SU-DHL-6 (cell line): ENCODE measurements around the gene TFB1M.

ENCODE experiments used
- H2AFZ ChIP-seq: fragments of 200-600 bp; sonication (generic); 2 replicates; pipeline ENCODE4 v1.6.1; 2014; ENCODE audit warnings: low read depth, mild to moderate bottlenecking, moderate library complexity, mixed read lengths, antibody characterized with exemption, low read length; ENCODE audit not compliant: severe bottlenecking
- H3F3A ChIP-seq: fragments of 200-600 bp; shearing (Covaris generic); 2 replicates; pipeline ENCODE4 v1.6.0; 2016; ENCODE audit warnings: antibody characterized with exemption, mild to moderate bottlenecking; ENCODE audit not compliant: insufficient read depth
- H3K27ac ChIP-seq: fragments of 200-600 bp; sonication (generic); 2 replicates; pipeline ENCODE4 v1.5.1; 2016; ENCODE audit warnings: low read depth, mild to moderate bottlenecking, low read length, moderate library complexity, mixed read lengths
- H3K27me3 ChIP-seq: fragments of 200-600 bp; sonication (generic), shearing (Covaris generic); 2 replicates; pipeline ENCODE4 v1.6.0; 2014; ENCODE audit warnings: mild to moderate bottlenecking, low read length
- H3K36me3 ChIP-seq: fragments of 200-600 bp; sonication (generic); 2 replicates; pipeline ENCODE4 v1.6.1; 2014; ENCODE audit warnings: mild to moderate bottlenecking, low read length, mixed read lengths
- H3K4me2 ChIP-seq: fragments of 300-600, 200-600 bp; shearing (Covaris generic), sonication (generic); 2 replicates; pipeline ENCODE4 v1.6.0; 2014; ENCODE audit warnings: low read length, low read depth, mild to moderate bottlenecking; ENCODE audit not compliant: poor library complexity, severe bottlenecking
- H3K4me3 ChIP-seq: fragments of 200-600 bp; sonication (generic); 2 replicates; pipeline ENCODE4 v1.5.1; 2014; ENCODE audit warnings: antibody characterized with exemption, low read length, mild to moderate bottlenecking, mixed read lengths; ENCODE audit not compliant: insufficient read depth, poor library complexity, severe bottlenecking
- H3K79me2 ChIP-seq: fragments of 200-600 bp; sonication (generic); 2 replicates; pipeline ENCODE4 v1.6.1; 2014; ENCODE audit warnings: mild to moderate bottlenecking, low read length, moderate library complexity; ENCODE audit not compliant: insufficient read depth
- H3K9ac ChIP-seq: fragments of 200-600 bp; sonication (generic); 2 replicates; pipeline ENCODE4 v1.7.0; 2014; ENCODE audit warnings: mild to moderate bottlenecking, low read length
- H3K9me2 ChIP-seq: fragments of 200-600 bp; sonication (generic); replicated peaks from 2 replicates; pipeline ENCODE4 v1.6.1; 2014; ENCODE audit warnings: low read length; ENCODE audit not compliant: insufficient read depth
- H3K9me3 ChIP-seq: fragments of 200-600 bp; sonication (generic); 2 replicates; pipeline ENCODE4 v1.6.1; 2014; ENCODE audit warnings: low read length, mixed read lengths; ENCODE audit not compliant: insufficient read depth
- H4K20me1 ChIP-seq: fragments of 200-600 bp; sonication (generic); 2 replicates; pipeline ENCODE4 v1.6.1; 2014; ENCODE audit warnings: low read depth, mild to moderate bottlenecking, antibody characterized with exemption, low read length, moderate library complexity, mixed read lengths
- EZH2phosphoT487 ChIP-seq: fragments of 200-600 bp; sonication (generic), shearing (Covaris generic); conservative IDR thresholded peaks from 2 replicates; pipeline ENCODE4 v1.6.1; 2018; ENCODE audit warnings: mild to moderate bottlenecking, antibody characterized with exemption, low read length, moderate library complexity, mixed read lengths
- TF ChIP-seq, protein P1 (sequence below): fragments of 200-600 bp; sonication (generic); IDR thresholded peaks from one replicate; pipeline ENCODE4 v1.5.1; 2017; ENCODE audit warnings: antibody characterized with exemption, mild to moderate bottlenecking, low read length, moderate library complexity; ENCODE audit not compliant: insufficient read depth, poor library complexity, severe bottlenecking

Gene TFB1M

DNA sequence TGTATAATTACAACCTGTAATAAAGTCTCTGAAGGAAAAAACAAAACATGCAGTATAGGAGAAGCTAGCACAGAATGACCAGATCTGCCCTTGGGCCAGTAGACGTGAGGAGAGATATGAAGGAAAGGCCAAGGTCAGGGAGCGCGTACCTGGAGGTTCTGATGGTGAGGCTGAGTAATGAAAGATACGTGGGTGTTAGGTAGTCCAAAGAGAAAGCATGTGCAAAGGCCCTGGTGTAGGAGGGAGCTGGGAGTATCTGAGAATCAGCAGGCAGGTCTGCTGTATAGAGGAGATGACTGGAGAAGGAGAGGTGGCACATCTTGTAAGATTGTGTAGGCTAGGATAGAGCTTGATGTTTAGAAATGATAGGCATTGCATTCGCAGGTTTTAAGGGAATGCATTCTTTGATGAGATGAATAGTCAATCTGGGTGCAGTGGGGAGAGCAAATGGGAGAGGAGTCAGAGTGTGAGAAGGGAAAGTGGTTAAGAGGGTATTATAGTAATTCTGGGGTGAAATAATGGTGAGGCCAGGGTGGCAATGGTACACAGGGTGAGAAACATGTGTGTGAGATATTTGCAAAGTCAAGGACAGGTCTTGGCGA lies 15.9 kb upstream of the TFB1M start:
- Histone ChIP-seq H3K9me3 (no peaks in the 10 kb centered on the region), H3K4me2 (no peak overlapping the region), H3K79me2 (no peaks in the 10 kb centered on the region), H3K27me3 (no peaks in the 10 kb centered on the region), H2AFZ (no peak overlapping the region), H3K4me3 (no peak overlapping the region), H3K9me2 (no peaks in the 10 kb centered on the region), H3K36me3 (no peaks in the 10 kb centered on the region), H3K27ac (no peak overlapping the region), H3F3A (no peaks in the 10 kb centered on the region), H4K20me1 (no peaks in the 10 kb centered on the region), H3K9ac (no peak overlapping the region)
- TF ChIP-seq, protein P1, sequence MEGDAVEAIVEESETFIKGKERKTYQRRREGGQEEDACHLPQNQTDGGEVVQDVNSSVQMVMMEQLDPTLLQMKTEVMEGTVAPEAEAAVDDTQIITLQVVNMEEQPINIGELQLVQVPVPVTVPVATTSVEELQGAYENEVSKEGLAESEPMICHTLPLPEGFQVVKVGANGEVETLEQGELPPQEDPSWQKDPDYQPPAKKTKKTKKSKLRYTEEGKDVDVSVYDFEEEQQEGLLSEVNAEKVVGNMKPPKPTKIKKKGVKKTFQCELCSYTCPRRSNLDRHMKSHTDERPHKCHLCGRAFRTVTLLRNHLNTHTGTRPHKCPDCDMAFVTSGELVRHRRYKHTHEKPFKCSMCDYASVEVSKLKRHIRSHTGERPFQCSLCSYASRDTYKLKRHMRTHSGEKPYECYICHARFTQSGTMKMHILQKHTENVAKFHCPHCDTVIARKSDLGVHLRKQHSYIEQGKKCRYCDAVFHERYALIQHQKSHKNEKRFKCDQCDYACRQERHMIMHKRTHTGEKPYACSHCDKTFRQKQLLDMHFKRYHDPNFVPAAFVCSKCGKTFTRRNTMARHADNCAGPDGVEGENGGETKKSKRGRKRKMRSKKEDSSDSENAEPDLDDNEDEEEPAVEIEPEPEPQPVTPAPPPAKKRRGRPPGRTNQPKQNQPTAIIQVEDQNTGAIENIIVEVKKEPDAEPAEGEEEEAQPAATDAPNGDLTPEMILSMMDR = no peak
- no peak for TF ChIP-seq EZH2phosphoT487

DNA sequence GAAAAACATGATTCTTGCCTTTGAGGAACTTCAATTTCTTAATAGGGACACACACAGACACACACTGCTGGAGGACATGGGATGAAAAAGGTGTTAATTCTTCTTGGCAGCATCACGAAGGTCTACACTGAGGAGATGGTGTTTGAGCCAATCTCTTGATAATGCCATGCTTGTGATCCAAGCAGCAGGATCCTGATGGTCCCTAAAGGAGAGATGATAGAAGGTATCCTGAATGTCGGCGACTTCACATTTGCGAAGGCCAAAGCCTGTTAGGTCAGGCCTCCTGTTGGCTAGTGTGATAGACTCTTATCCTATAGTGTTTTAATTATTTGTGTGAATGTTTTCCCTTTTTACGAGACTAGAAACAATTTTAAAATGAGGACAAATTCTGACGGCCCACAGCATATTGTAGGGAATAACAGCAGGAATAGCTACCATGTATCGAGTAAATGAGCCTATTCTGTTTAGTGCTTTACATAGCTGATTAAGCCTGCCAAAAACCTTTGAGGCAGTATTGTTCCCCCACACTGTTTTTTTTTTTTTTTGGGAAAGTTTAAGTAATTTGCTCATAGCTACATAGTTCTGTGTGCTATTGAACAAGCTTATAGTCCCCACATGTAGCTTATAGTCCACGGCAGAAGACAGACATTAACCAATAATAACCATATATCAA lies 15.3 kb upstream of the TFB1M start:
- no peaks in the 10 kb centered on the region for H3K27me3 ChIP-seq
- no peaks in the 10 kb centered on the region for H4K20me1 ChIP-seq
- H3K9me2 ChIP-seq = no peaks in the 10 kb centered on the region
- no peak overlapping the region for H3K4me2 ChIP-seq
- H3K4me3 ChIP-seq = no peak overlapping the region
- H3K79me2 ChIP-seq = no peaks in the 10 kb centered on the region
- H3K9me3 ChIP-seq = no peaks in the 10 kb centered on the region
- H2AFZ ChIP-seq = no peak overlapping the region
- no peak overlapping the region for H3K27ac ChIP-seq
- TF ChIP-seq, protein P1 = no peak
- TF ChIP-seq EZH2phosphoT487 = no peak
- H3K36me3 ChIP-seq = no peaks in the 10 kb centered on the region
- no peak overlapping the region for H3K9ac ChIP-seq
- no peaks in the 10 kb centered on the region for H3F3A ChIP-seq

DNA sequence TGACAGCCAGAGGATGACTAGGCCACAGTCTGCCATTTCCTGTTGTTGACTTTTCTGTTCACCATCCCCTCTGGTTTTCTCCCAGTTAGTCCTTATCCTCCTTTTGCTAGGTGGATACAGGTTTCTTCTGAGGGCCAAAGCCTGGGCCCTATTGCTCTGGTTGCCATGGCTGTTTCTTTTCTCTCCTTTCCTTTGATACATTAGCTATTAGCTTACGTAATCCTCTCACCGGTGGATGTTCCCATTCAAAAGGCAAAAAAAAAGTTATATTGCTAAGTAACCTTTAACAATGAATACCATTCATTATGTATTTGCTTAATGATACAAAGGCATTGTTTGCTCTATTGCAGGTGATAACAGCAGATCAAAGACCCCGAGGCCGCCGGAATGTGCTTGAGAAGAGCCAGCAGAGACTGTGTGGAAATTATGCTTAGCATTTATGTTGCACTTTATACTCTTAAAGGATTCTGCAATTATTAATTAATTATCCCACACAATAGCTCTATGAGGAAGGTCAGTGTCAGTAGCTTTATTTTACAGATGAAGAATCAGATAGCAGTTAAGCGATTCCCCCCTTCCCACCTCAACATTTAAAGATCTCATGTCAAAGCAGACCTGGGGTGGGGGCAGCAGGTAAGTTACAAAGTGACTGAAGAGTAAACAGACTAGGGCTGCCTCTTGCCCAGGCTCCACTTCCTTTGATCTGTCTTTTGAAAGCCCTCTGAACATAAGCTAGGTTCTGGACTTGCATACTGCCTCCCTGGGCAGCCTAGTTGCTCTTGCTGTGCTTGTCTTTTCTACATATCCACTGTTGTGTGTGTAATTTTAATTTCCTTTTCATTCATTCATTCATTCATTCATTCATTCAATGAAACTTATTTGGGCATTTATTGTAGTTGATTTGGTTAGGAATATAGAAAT lies 14.5 kb upstream of the TFB1M start:
- H3K27ac ChIP-seq = no peak overlapping the region
- no peaks in the 10 kb centered on the region for H3K79me2 ChIP-seq
- H3F3A ChIP-seq = no peaks in the 10 kb centered on the region
- no peaks in the 10 kb centered on the region for H3K9me2 ChIP-seq
- H3K9ac ChIP-seq = no peak overlapping the region
- H3K36me3 ChIP-seq = no peaks in the 10 kb centered on the region
- TF ChIP-seq, protein P1 = no peak
- TF ChIP-seq EZH2phosphoT487 = no peak
- no peak overlapping the region for H3K4me3 ChIP-seq
- H3K4me2 ChIP-seq = no peak overlapping the region
- peak overlapping the region; percentile 56 for H2AFZ ChIP-seq
- H4K20me1 ChIP-seq = no peaks in the 10 kb centered on the region
- no peaks in the 10 kb centered on the region for H3K9me3 ChIP-seq
- no peaks in the 10 kb centered on the region for H3K27me3 ChIP-seq
